Measurements from ENCODE around the gene EIF3K. TPM values are rescaled to one million over a fixed set of nuclear protein-coding genes. Genes with fewer than 3 reads are reported as not detected.
"Not testable (repeated sequence)": the region's sequence is repeated elsewhere in the genome, so short reads cannot be mapped to it uniquely, and the experiment has no call there.

Gene EIF3K
- total and polyA plus RNA-seq, 10 of the 15 experiments (the other 5 are each of a cell fraction or from before 2014, with no cell fraction given): 330 to 927 (median 436) TPM

GRCh38 chr19:38631811-38632475 is 13.0 kb downstream of the EIF3K start:
- SMC1A ChIA-PET (ENCODE audit: uncharacterized antibody, unreplicated experiment); FAIRE-seq; POLR2A ChIA-PET; H2AFZ ChIP-seq (ENCODE audit: control insufficient read depth, low read depth, low read length); H3K27me3 ChIP-seq (replicated peaks in 1 of 2; ENCODE audit: control insufficient read depth in 2 of 2, insufficient read depth in 2 of 2, low read length in 1 of 2); H3K9ac ChIP-seq (ENCODE audit: control insufficient read depth, insufficient read depth, low read length); H3K9me3 ChIP-seq (replicated peaks; ENCODE audit: control insufficient read depth, insufficient read depth, low read length); H3K4me2 ChIP-seq (ENCODE audit: control insufficient read depth, insufficient read depth); BruUV-seq (replicated peaks); H3K4me3 ChIP-seq; H3K79me2 ChIP-seq (ENCODE audit: control insufficient read depth, insufficient read depth, low read length); ATAC-seq; H4K20me1 ChIP-seq (ENCODE audit: control insufficient read depth, insufficient read depth); H3K27ac ChIP-seq (ENCODE audit: control insufficient read depth, insufficient read depth); DNase-seq (ENCODE audit: low read depth, low spot score): not testable (repeated sequence)
- in situ Hi-C loops (cut with MboI): loop anchor here (25.0 kb wide), 1 partner anchor 220 kb away; the partner anchor contains the start of gene FAM98C
- Histone ChIP-seq H3K4me1 (ENCODE audit: control insufficient read depth, insufficient read depth, low read length) (peaks cover 12% of the 10 kb centered on the region), H3K36me3 (ENCODE audit: control insufficient read depth in 2 of 2, insufficient read depth in 2 of 2, low read length in 1 of 2) (peaks cover 16 to 24% of the 10 kb centered on the region in 2 experiments)
- intact Hi-C loops (cut with micrococcal nuclease; ENCODE audit: unreplicated experiment): loop anchor here (5.0 kb wide), 1 partner anchor 230 kb away; the partner anchor contains the start of gene FAM98C
- ChIA-PET RAD21 (ENCODE audit: unreplicated experiment) (interaction anchor here (5.9 kb wide), 1 partner anchor 86 kb away, joined by 70 read pairs; no protein-coding TSS in a partner anchor), CTCF (interaction anchor here (5.2 kb wide), 1 partner anchor 87 kb away, joined by 103 read pairs; no protein-coding TSS in a partner anchor)
- 84% methylated on average over 7 of the region's 7 CpGs for WGBS (ENCODE audit: insufficient coverage, insufficient replicate concordance, low lambda C conversion rate, missing lambda C conversion rate)

- Histone ChIP-seq H3K4me2 (ENCODE audit: control insufficient read depth, insufficient read depth) (no peak overlapping the region), H3K9me3 (replicated peaks; ENCODE audit: control insufficient read depth, insufficient read depth, low read length) (no peaks in the 10 kb centered on the region), H3K9ac (ENCODE audit: control insufficient read depth, insufficient read depth, low read length) (no peak overlapping the region), H3K27me3 (replicated peaks in 1 of 2; ENCODE audit: control insufficient read depth in 2 of 2, insufficient read depth in 2 of 2, low read length in 1 of 2) (no peaks in the 10 kb centered on the region), H4K20me1 (ENCODE audit: control insufficient read depth, insufficient read depth) (no peaks in the 10 kb centered on the region), H3K36me3 (ENCODE audit: control insufficient read depth in 2 of 2, insufficient read depth in 2 of 2, low read length in 1 of 2) (peaks cover 15 to 24% of the 10 kb centered on the region in 2 experiments), H3K27ac (ENCODE audit: control insufficient read depth, insufficient read depth) (no peak overlapping the region), H2AFZ (ENCODE audit: control insufficient read depth, low read depth, low read length) (no peak overlapping the region), H3K4me3 (no peak overlapping the region), H3K79me2 (ENCODE audit: control insufficient read depth, insufficient read depth, low read length) (no peaks in the 10 kb centered on the region), H3K4me1 (ENCODE audit: control insufficient read depth, insufficient read depth, low read length) (peaks cover 15% of the 10 kb centered on the region)
- DNase-seq (ENCODE audit: low read depth, low spot score) (no peak), FAIRE-seq (no peak), ATAC-seq (no peak)
- TF ChIP-seq, protein P1, sequence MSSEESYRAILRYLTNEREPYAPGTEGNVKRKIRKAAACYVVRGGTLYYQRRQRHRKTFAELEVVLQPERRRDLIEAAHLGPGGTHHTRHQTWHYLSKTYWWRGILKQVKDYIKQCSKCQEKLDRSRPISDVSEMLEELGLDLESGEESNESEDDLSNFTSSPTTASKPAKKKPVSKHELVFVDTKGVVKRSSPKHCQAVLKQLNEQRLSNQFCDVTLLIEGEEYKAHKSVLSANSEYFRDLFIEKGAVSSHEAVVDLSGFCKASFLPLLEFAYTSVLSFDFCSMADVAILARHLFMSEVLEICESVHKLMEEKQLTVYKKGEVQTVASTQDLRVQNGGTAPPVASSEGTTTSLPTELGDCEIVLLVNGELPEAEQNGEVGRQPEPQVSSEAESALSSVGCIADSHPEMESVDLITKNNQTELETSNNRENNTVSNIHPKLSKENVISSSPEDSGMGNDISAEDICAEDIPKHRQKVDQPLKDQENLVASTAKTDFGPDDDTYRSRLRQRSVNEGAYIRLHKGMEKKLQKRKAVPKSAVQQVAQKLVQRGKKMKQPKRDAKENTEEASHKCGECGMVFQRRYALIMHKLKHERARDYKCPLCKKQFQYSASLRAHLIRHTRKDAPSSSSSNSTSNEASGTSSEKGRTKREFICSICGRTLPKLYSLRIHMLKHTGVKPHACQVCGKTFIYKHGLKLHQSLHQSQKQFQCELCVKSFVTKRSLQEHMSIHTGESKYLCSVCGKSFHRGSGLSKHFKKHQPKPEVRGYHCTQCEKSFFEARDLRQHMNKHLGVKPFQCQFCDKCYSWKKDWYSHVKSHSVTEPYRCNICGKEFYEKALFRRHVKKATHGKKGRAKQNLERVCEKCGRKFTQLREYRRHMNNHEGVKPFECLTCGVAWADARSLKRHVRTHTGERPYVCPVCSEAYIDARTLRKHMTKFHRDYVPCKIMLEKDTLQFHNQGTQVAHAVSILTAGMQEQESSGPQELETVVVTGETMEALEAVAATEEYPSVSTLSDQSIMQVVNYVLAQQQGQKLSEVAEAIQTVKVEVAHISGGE (CRISPR knock-in tag; IDR thresholded peaks at IDR 0.05): no peak
- TF ChIP-seq POLR2A (IDR thresholded peaks at IDR 0.05; ENCODE audit: low read depth, low read length): peak; percentile 48; the same call in 1 of the 2 replicates
- in situ Hi-C loops (cut with MboI) (loop anchor here (25.0 kb wide), 1 partner anchor 220 kb away; the partner anchor contains the start of gene FAM98C), intact Hi-C loops (cut with micrococcal nuclease; ENCODE audit: unreplicated experiment) (loop anchor here (5.0 kb wide), 1 partner anchor 230 kb away; the partner anchor contains the start of gene FAM98C)
- POLR2A ChIA-PET: interaction anchor here (0.7 to 1.0 kb wide), 2 partner anchors 119 to 245 kb away, joined by 3 read pairs; partner anchors contain the start of gene GGN
- SMC1A ChIA-PET (ENCODE audit: uncharacterized antibody, unreplicated experiment): interaction anchor here (0.7 to 7.4 kb wide), 4 partner anchors 12 to 87 kb away, joined by 3 to 102 read pairs (median 18); partner anchors contain the start of gene EIF3K
- WGBS (ENCODE audit: insufficient coverage, insufficient replicate concordance, low lambda C conversion rate, missing lambda C conversion rate): 93% methylated on average over 16 of the region's 16 CpGs
- RAD21 ChIA-PET (ENCODE audit: unreplicated experiment): interaction anchor here (2.2 to 5.9 kb wide), 3 partner anchors 14 to 87 kb away, joined by 6 to 70 read pairs (median 11); partner anchors contain the start of gene ACTN4
- TSS peak; percentile 38 for BruUV-seq (replicated peaks)
- CTCF ChIA-PET: interaction anchor here (3.1 to 5.5 kb wide), 4 partner anchors 14 to 298 kb away, joined by 12 to 103 read pairs (median 40); partner anchors contain the start of genes ACTN4, MRPS12 and SARS2
These were observed 13.7 kb downstream of the EIF3K start for GRCh38 chr19:38632476-38633213.

Data from GM12878 (cell line).